RWPE1 (cell line): Measurements from ENCODE around the gene NOL7.

ENCODE experiments used
- CTCF ChIA-PET: fragments of 350-600 bp; sonication (Branson Sonifier 250); formaldehyde crosslinking; extraction: SDS; loops from one replicate; lab custom pipeline; 2021; lab: Yijun Ruan, JAX
- POLR2A ChIA-PET: fragments of 400-600 bp; formaldehyde crosslinking; extraction: SDS; loops from one replicate; lab custom pipeline; 2020; ENCODE audit warnings: antibody characterized with exemption; ENCODE audit not compliant: low non-redundant PET; lab: Yijun Ruan, JAX
- DNase-seq: peaks from one replicate; pipeline ENCODE4 v3.0.0; 2012; ENCODE audit warnings: low spot score
- H3K27ac ChIP-seq: fragments of 450-650 bp; 2 replicates; pipeline ENCODE4 v1.5.1; 2017
- TF ChIP-seq, protein P1 (sequence below): fragments of 450-650 bp; conservative IDR thresholded peaks from 2 replicates; pipeline ENCODE4 v1.5.1; 2017; ENCODE audit warnings: low read depth, mild to moderate bottlenecking

The NOL7 gene

GRCh38 chr6:13638626-13639025 is 23.5 kb downstream of the NOL7 start:
- TF ChIP-seq, protein P1, sequence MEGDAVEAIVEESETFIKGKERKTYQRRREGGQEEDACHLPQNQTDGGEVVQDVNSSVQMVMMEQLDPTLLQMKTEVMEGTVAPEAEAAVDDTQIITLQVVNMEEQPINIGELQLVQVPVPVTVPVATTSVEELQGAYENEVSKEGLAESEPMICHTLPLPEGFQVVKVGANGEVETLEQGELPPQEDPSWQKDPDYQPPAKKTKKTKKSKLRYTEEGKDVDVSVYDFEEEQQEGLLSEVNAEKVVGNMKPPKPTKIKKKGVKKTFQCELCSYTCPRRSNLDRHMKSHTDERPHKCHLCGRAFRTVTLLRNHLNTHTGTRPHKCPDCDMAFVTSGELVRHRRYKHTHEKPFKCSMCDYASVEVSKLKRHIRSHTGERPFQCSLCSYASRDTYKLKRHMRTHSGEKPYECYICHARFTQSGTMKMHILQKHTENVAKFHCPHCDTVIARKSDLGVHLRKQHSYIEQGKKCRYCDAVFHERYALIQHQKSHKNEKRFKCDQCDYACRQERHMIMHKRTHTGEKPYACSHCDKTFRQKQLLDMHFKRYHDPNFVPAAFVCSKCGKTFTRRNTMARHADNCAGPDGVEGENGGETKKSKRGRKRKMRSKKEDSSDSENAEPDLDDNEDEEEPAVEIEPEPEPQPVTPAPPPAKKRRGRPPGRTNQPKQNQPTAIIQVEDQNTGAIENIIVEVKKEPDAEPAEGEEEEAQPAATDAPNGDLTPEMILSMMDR = no peak
- POLR2A ChIA-PET = no interaction called here
- no peak overlapping the region for H3K27ac ChIP-seq
- DNase-seq = no peak
- CTCF ChIA-PET = no interaction called here

- CTCF ChIA-PET = no interaction called here
- no peak for DNase-seq
- POLR2A ChIA-PET = no interaction called here
- H3K27ac ChIP-seq = no peak overlapping the region
- TF ChIP-seq, protein P1 = no peak
These were observed 26.2 kb downstream of the NOL7 start for GRCh38 chr6:13641315-13641714.

GRCh38 chr6:13643125-13643524 is 28.0 kb downstream of the NOL7 start:
- ChIA-PET POLR2A (no interaction called here), CTCF (no interaction called here)
- TF ChIP-seq, protein P1 = no peak
- DNase-seq = no peak
- H3K27ac ChIP-seq = no peak overlapping the region

DNA sequence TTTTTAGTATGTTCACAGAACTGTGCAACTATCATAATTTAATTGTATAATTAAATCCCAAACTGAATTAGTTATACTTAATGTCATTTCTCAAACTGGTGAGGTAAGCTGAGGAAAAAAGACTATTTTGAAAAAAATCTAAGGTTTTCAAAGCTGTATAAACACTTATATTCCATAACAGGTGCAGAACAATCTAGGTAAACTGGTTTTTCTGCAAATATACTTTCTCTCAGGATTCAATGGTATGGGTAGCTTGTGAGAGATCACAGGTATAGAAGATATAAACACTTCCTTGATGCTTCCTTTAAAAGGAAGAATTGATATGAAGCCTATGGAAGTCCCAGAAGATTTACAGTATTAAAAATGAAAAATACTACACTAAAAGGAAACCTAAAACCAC is 33.7 kb downstream of the NOL7 start:
- POLR2A ChIA-PET = no interaction called here
- CTCF ChIA-PET = no interaction called here
- no peak overlapping the region for H3K27ac ChIP-seq
- TF ChIP-seq, protein P1 = no peak
- no peak for DNase-seq

GRCh38 chr6:13649393-13649792 is 34.3 kb downstream of the NOL7 start:
- H3K27ac ChIP-seq = no peak overlapping the region
- ChIA-PET POLR2A (no interaction called here), CTCF (interaction anchor here (0.6 kb wide), 1 partner anchor 9 kb away, joined by 3 read pairs; no protein-coding TSS in a partner anchor)
- DNase-seq = no peak
- TF ChIP-seq, protein P1 = no peak

GRCh38 chr6:13653296-13653695 is 38.2 kb downstream of the NOL7 start:
- TF ChIP-seq, protein P1 = no peak
- no peak overlapping the region for H3K27ac ChIP-seq
- POLR2A ChIA-PET = no interaction called here
- no peak for DNase-seq
- CTCF ChIA-PET = no interaction called here

DNA sequence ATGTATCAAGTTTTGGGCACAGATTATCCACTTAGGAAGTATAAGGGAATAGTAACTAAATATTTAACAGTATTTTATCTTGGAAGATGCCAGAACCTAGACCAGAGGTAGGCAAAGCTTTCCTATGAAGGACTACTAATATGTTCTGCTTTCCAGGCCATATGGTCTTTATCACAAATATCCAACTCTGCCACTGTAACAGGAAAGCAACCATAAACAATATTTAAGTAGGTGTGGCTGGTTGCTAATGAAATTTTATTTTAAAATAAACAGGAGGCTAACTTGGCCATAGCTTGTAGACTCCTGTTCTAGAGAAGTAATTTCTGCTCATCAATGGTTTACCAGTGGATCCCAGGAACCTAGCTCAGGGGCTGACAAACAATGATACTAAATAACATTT is 39.4 kb downstream of the NOL7 start:
- no peak for DNase-seq
- POLR2A ChIA-PET = no interaction called here
- CTCF ChIA-PET = no interaction called here
- H3K27ac ChIP-seq = no peak overlapping the region
- TF ChIP-seq, protein P1 = no peak
